T-helper 2 cell (primary cell): ENCODE results near the gene KANSL3.
"Not testable (repeated sequence)": the region's sequence is repeated elsewhere in the genome, so short reads cannot be mapped to it uniquely, and the experiment has no call there.

Experiments
- DNase-seq, 5 experiments: peaks; one replicate each; pipeline versions ENCODE4 v3.0.0 to v3.0.0-alpha.2; 2012 to 2022

KANSL3 gene

GRCh38 chr2:96602330-96602823, 35.7 kb downstream of the KANSL3 start:
- no peak for DNase-seq

DNA sequence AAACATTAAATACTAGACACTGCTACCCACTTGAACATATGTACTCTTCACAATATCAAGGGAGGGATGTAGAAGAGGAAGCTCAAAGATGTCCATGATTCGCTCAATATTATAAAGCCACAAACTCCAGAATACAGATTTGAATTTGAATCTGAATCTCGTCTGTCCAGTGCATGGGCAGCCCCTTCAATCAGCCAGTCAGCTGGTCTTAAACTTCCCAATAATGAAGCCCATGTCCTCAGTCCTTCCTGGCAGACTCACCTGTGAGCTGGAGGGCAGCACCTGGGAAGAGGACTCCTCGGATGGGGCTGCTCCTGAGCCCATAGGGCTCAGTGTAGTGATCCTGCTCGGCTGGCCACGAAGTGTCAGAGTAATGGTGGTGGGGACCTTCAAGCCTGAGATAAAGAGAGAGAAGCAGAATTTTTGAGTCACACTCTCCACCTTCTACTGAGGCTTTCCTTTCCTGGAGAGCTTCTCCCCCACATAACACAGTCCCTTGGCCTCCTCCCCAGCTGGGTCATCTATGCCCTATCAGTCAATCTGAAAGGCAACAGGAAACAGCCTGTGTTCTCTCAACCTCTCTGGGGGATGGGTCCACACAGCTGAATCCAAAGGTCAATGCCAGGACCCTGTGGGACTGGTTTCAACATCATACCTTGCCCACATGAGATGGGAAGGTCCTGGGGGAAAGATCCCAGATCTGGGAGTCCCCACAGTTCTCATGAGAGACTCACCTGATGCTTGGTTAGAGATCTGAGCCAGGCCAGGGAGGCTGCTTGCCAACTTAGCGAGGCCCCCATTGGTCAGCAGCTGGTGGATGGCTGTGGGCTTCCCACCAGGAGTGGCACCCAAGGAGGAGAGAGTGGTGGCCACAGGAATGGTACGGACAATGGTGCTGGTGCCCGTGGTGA, 36.5 kb downstream of the KANSL3 start:
- peak in 1 of 5 experiments; percentile 56 for DNase-seq

DNA sequence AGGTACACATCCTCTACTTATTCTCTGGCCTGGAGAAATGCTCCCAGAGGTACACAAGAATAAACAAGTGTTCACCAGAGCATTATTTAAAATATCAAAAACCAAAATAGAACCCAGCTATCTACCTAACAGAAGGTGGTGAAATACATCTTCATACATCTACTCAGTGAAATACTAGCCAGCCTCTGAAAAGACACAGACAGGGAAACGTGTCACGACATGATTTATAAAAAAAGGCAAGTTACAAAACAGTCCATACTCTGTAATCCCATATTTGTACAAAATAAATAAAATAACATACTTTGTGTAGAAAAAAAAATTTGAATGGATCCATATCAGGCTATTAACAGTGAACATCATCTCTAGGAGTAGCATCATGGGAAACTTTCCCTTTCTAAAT, 38.2 kb downstream of the KANSL3 start:
- DNase-seq = no peak

GRCh38 chr2:96596596-96596995, 41.5 kb downstream of the KANSL3 start:
- DNase-seq = no peak

DNA sequence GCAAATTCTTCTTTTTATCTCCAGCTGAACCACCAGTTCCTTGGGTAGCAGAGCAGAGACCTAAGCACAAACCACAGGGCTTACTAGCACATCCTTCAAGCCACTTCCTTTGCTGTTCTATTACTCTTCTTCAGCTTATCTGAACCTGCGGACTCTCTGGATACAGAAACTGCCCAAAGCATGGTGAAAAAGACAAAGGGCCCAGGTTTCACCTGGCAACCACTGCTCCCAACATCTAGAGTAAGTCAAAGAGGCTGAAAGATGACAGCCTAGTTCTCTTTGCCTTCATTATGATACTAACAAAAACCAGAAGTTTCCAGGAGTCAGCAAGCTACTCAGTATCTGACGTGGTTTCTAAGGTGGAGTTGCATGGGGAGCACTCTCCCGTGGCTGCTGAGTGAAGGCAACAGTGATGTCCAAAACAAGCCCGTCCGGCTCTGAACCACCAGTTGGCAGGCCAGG, 43.4 kb downstream of the KANSL3 start:
- peak in 2 of 5 experiments; percentile 29 to 87 for DNase-seq

DNA sequence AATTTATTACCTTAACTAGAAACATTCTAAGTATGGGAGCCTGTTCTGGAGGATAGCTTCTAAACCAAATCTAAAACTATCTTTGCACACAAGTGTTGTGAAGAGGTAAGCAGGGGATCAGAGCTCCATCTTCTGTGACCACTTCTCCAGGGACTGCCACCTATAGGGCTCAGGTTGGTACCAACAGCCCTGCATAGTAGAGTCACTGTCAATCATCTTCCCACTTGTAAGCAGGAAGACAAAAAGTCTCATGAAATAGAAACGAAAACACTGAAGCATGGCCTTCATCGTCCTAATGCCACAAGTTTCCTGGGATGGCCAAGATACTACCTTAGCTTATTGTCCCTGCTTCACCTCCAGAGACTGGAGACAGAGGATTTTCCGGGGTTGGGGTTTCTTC, 43.8 kb downstream of the KANSL3 start:
- no peak for DNase-seq

DNA sequence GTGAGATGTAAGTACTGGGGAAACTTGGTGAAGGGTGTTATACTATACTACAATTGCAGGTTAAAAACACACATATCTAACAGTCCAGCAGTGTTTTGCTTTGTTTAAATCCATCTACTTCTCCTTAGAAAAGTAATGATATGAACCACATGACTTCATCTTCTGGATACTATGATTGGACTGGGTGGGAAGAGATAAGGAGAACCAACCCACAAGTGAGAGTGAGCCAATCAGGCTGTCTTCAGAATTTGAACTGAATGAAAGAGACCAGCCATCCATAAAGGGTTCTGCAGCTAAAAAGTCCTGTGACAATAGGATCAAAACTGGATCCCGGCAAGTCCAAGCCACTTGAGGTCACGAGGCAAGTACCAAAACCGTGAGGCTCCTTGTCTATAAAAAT, 46.6 kb downstream of the KANSL3 start:
- DNase-seq = no peak

GRCh38 chr2:96591054-96591453, 47.1 kb downstream of the KANSL3 start:
- DNase-seq = no peak

DNA sequence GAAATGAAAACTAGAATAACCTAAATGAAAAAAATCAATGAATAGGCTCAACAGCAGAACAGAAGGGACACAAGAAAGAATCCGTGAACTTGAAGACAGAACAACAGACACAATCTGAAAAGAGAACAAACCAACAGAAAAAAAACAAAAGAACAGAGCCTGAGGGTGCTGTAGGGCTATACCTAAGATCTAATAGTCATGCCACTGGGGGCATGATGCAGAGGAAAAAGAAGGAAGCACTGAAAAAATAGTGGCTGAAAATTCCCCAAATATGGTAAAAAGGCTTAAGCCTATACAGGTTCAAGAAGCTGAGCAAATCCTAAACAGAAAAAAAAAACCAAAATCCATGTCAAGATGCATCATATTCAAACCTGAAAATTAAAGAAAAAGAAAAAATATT, 50.3 kb downstream of the KANSL3 start:
- no peak for DNase-seq

GRCh38 chr2:96584017-96584416, 54.1 kb downstream of the KANSL3 start:
- DNase-seq = no peak

GRCh38 chr2:96580771-96581170, 57.3 kb downstream of the KANSL3 start:
- DNase-seq = no peak

DNA sequence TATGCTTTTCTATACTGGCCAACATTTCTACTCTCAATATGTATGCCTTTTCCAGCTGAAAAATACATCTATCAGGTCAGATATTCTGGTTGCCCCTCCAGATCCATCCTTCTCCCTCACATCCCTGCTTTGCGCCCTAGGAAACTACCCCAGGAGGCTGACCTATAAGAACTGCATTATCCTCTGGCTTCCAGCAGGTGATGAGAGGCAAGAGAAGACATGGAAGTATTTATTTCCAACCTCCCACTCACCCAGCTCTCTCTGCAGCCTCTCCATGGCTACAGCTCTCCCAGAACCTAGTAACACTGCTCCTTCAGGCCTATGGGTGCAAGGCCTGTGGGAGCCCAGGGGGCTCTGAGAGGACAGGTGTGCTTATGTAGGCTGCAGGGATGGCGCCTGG, 58.7 kb downstream of the KANSL3 start:
- DNase-seq = no peak

DNA sequence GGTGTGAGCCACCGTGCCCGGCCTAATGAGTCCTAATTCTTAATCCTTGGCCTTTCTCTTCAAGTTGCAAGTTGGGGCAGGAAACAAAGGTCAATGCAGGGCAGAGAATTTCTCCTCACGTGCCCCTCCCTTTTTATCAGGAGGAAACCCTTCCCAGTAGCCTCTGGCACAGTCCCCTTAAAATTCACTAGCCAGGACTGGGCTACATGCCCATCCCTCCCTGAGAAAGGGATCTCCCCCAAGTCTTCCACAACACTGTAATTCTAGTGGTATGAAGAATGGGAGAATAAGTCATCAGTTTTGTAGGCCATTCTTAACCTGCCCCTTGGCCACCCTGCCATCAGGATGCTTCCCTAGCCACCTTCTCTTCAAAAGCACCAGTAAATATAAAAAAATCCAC, 59.4 kb downstream of the KANSL3 start:
- DNase-seq = no peak

GRCh38 chr2:96577501-96577900, 60.6 kb downstream of the KANSL3 start:
- DNase-seq = no peak

DNA sequence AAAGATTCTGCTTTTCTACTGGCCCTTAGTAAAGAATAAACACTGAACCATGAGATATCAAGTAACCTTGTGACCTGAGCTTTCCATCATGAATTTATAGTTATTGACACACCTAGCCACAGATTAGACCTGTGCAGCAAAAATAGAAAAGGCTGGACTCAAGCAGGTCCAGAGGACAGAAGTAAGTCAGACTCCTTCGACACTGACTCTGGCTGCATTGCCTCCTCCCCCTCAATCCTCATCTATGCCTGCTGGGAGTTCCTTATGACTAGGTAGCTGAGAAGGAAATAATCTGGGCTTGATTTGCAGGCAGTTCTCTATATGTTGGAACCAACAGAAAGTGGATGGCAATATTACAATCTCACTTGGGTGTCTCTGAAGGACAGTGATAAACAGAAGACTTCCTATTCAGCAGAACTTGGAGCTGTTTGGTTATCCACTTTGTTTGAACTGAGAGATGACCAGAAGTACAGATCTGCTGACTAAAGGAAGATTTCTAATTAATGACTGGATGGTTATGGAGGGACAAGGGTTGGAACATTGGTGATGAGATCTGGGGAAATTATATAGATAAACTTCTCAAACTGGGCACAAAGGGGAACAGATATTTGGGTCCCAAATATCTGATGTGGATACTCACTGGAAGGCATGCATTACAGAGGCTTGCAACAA, 62.2 kb downstream of the KANSL3 start:
- DNase-seq = no peak

GRCh38 chr2:96574364-96574763, 63.7 kb downstream of the KANSL3 start:
- DNase-seq = no peak

DNA sequence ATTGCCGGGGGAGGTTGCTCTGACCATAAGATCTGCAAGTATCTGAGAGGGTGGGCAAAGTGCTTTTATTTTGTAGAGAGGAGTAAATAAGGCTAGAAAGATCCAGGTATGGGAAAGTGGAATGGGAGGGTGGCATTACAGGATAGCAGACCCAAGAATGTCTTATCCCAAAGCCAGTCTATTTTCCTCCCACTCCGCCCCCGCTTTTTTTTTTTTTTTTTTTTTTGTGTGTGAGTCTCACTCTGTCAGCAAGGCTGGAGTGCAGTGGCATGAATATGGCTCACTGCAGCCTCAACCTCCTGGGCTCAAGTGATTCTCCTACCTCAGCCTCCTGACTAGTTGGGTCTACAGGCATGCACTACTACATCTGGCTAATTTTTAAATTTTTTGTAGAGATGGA, 70.0 kb downstream of the KANSL3 start:
- DNase-seq = no peak

DNA sequence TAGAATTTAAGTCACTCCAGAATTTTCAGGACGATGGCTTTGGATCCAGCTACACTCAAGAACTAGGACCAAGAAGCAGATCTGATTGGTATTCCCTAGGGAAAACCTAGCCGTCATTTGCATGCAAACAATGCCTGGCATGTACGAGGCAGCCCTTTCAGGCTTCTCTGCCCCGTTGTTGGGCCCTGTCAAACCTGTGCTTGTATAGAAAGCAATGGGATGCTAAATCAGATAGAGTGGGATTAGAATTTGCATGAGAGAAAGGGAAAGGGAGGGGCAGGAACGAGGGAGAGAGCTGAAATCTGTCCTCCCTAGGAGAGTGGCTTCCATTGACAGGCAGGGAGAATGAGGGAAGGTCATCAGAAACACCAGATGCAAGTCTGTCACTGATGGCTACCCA, 73.0 kb downstream of the KANSL3 start:
- DNase-seq = no peak

DNA sequence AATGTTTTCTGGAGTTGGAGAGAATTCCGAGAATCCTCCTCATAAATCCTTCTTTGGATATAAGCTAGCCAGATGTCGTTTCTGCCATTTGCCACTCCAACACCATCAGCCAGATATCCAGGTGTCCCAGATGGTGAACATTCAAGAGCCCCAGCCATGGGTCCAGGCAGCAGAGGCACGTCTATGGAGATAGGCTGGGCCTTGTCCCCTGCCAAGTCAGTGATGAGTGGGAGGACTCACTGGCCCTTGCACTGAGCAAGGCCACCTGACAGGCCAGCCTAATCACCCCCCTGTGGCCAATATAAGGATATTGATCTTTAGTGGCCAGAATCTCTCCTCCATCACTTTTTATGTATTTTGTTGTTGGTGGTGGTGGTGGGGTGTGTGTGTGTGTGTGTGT, 73.5 kb downstream of the KANSL3 start:
- DNase-seq = no peak

- DNase-seq = no peak
These were observed 74.1 kb downstream of the KANSL3 start for GRCh38 chr2:96564026-96564425.

DNA sequence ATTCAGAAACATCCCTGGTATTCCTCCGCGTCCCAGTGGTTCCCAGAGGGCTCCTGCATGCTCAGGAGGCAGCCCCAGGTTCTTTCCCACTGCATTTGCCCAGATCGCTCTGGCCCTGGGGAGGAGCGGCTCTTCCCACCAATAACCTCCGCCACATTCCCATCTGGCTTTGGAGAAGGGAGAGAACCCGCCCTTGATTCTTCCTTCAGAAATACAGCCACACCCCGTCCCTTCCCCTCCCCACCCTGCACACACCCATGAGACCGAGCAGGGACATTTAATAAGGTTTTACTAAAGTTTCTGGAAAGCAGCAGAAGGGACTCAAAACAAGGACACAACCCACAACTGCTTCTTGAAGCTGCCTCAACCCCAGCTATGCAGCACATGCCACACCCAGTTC, 79.6 kb downstream of the KANSL3 start:
- no peak for DNase-seq

- DNase-seq = no peak
These were observed 80.1 kb downstream of the KANSL3 start for GRCh38 chr2:96558061-96558460.

DNA sequence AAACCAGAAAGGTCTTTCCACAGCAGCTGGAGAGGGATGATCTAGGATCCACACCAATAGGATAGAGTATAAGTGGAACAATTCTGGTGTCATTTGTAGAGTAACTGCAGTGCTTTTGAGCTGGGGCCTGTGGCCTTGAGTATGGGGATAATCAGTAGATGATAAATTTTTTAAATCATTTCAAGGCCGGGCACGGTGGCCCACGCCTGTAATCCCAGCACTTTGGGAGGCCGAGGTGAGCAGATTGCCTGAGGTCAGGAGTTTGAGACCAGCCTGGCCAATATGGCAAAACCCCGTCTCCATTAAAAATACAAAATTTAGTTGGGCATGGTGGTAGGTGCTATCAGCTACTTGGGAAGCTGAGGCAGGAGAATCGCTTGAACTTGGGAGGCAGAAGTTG, 80.7 kb downstream of the KANSL3 start:
- not testable (repeated sequence) for DNase-seq
